ENCODE data around the gene ZFP28.

ZFP28 gene

GRCh38 chr19:56577719-56578602 is 39.2 kb downstream of the ZFP28 start:
- peaks cover 66% of the 10 kb centered on the region for H3K9me3 ChIP-seq (ENCODE audit: insufficient read depth, low read length)
- TF ChIP-seq, protein P1, sequence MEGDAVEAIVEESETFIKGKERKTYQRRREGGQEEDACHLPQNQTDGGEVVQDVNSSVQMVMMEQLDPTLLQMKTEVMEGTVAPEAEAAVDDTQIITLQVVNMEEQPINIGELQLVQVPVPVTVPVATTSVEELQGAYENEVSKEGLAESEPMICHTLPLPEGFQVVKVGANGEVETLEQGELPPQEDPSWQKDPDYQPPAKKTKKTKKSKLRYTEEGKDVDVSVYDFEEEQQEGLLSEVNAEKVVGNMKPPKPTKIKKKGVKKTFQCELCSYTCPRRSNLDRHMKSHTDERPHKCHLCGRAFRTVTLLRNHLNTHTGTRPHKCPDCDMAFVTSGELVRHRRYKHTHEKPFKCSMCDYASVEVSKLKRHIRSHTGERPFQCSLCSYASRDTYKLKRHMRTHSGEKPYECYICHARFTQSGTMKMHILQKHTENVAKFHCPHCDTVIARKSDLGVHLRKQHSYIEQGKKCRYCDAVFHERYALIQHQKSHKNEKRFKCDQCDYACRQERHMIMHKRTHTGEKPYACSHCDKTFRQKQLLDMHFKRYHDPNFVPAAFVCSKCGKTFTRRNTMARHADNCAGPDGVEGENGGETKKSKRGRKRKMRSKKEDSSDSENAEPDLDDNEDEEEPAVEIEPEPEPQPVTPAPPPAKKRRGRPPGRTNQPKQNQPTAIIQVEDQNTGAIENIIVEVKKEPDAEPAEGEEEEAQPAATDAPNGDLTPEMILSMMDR (IDR thresholded peaks at IDR 0.05; ENCODE audit: insufficient read depth, low read length, poor library complexity, severe bottlenecking), result no peak
- TF ChIP-seq EZH2phosphoT487 (conservative IDR thresholded peaks at IDR 0.05; ENCODE audit: low read length), result no peak
- H3K27me3 ChIP-seq (ENCODE audit: low read length), result no peaks in the 10 kb centered on the region
- no peaks in the 10 kb centered on the region for H4K20me1 ChIP-seq (ENCODE audit: low read depth, low read length)
- no peaks in the 10 kb centered on the region for H3K9me2 ChIP-seq (replicated peaks; ENCODE audit: insufficient read depth, low read length)
- H3K79me2 ChIP-seq (ENCODE audit: insufficient read depth, low read length), result no peaks in the 10 kb centered on the region
- no peak overlapping the region for H3K4me3 ChIP-seq (ENCODE audit: insufficient read depth, low read length, poor library complexity, severe bottlenecking)
- H3K4me2 ChIP-seq (ENCODE audit: low read depth, low read length, poor library complexity, severe bottlenecking), result no peak overlapping the region
- no peak overlapping the region for H3K27ac ChIP-seq (ENCODE audit: low read depth, low read length)
- no peak overlapping the region for H3K9ac ChIP-seq (ENCODE audit: low read length)
- H3F3A ChIP-seq (ENCODE audit: insufficient read depth), result no peaks in the 10 kb centered on the region
- peaks cover 2% of the 10 kb centered on the region; the same call in 1 of the 2 replicates for H3K36me3 ChIP-seq (ENCODE audit: low read length)
- no peak overlapping the region for H2AFZ ChIP-seq (ENCODE audit: low read depth, low read length, severe bottlenecking)

GRCh38 chr19:56594446-56594782 is 55.7 kb downstream of the ZFP28 start:
- Histone ChIP-seq H3K79me2 (ENCODE audit: insufficient read depth, low read length) (peaks cover 10% of the 10 kb centered on the region; the same call in 1 of the 2 replicates), H3K4me2 (ENCODE audit: low read depth, low read length, poor library complexity, severe bottlenecking) (peak overlapping the region; percentile 61), H3K9me2 (replicated peaks; ENCODE audit: insufficient read depth, low read length) (no peaks in the 10 kb centered on the region), H3K36me3 (ENCODE audit: low read length) (no peaks in the 10 kb centered on the region), H3K27me3 (ENCODE audit: low read length) (no peaks in the 10 kb centered on the region), H3K27ac (ENCODE audit: low read depth, low read length) (no peak overlapping the region), H3K4me3 (ENCODE audit: insufficient read depth, low read length, poor library complexity, severe bottlenecking) (peak overlapping the region; percentile 75), H3K9me3 (ENCODE audit: insufficient read depth, low read length) (no peaks in the 10 kb centered on the region; the same call in 1 of the 2 replicates), H3K9ac (ENCODE audit: low read length) (peak overlapping the region; percentile 79), H4K20me1 (ENCODE audit: low read depth, low read length) (no peaks in the 10 kb centered on the region), H3F3A (ENCODE audit: insufficient read depth) (no peaks in the 10 kb centered on the region), H2AFZ (ENCODE audit: low read depth, low read length, severe bottlenecking) (peak overlapping the region; percentile 95)
- TF ChIP-seq, protein P1 (IDR thresholded peaks at IDR 0.05; ENCODE audit: insufficient read depth, low read length, poor library complexity, severe bottlenecking), result no peak
- TF ChIP-seq EZH2phosphoT487 (conservative IDR thresholded peaks at IDR 0.05; ENCODE audit: low read length), result no peak

DNA sequence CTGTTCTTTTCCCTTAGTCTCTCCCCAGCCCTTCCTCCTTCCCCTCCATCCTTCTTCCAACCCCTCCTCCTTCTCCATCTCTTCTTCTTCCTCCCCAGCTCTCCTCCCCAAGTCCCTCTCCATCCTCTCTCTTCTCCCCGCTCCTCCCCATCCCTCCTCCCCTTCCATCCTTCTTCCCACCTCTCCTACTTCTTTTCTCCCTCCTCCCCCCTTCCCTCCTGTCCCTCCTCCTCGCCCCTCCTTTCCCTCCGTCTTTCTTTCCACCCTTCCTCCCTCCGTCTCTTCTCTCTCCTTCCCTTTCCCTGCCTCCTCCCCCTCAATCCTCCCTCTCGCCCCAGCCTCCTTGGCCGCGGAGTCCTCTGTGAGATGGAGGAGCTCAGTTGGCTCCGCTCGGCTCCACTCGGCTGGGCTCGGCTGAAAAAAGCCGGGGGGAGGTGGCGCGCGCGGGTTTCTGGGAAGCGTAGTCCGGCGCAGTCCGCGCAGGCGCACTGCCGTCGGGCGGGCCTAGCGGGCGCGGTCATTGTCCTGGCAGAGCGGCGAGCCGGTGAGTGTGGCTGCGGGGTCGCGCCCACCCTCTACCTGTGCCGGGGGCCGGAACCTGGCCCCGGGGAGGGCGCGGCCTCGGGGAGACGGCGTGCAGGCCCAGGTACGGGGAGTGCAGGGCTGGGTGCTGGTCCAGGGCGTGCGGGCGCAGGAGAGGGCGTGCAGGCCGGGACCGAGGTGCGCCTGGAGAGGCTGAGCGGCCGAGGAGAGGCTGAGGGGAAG is 56.2 kb downstream of the ZFP28 start, which contains the start of gene ZNF71:
Gene ZNF71, plus strand, starts transcription at position 520 of the 765 bp plus-strand sequence. CDS start 6,257 bp downstream, outside the sequence.
- Histone ChIP-seq H3K36me3 (ENCODE audit: low read length) (no peaks in the 10 kb centered on the region), H2AFZ (ENCODE audit: low read depth, low read length, severe bottlenecking) (peak within 1 kb of the TSS; percentile 95), H3K79me2 (ENCODE audit: insufficient read depth, low read length) (peaks cover 10% of the 10 kb centered on the region; the same call in 1 of the 2 replicates), H3F3A (ENCODE audit: insufficient read depth) (no peaks in the 10 kb centered on the region), H3K9ac (ENCODE audit: low read length) (peak within 1 kb of the TSS; percentile 79), H4K20me1 (ENCODE audit: low read depth, low read length) (no peaks in the 10 kb centered on the region), H3K27me3 (ENCODE audit: low read length) (no peaks in the 10 kb centered on the region), H3K4me2 (ENCODE audit: low read depth, low read length, poor library complexity, severe bottlenecking) (peak within 1 kb of the TSS; percentile 61), H3K27ac (ENCODE audit: low read depth, low read length) (no peak within 1 kb of the TSS), H3K4me3 (ENCODE audit: insufficient read depth, low read length, poor library complexity, severe bottlenecking) (peak within 1 kb of the TSS; percentile 75), H3K9me2 (replicated peaks; ENCODE audit: insufficient read depth, low read length) (no peaks in the 10 kb centered on the region), H3K9me3 (ENCODE audit: insufficient read depth, low read length) (no peaks in the 10 kb centered on the region; the same call in 1 of the 2 replicates)
- TF ChIP-seq, protein P1 (IDR thresholded peaks at IDR 0.05; ENCODE audit: insufficient read depth, low read length, poor library complexity, severe bottlenecking), result no peak
- TF ChIP-seq EZH2phosphoT487 (conservative IDR thresholded peaks at IDR 0.05; ENCODE audit: low read length), result no peak

Data from SU-DHL-6 (cell line).